Adrenal gland (tissue), 12 donors: ENCODE measurements around the gene DHX57. TPM values are rescaled to one million over a fixed set of nuclear protein-coding genes. Genes with fewer than 3 reads are reported as not detected.

Experiments
- DNase-seq, 7 donors: peaks; one replicate each; pipeline ENCODE4 v3.0.0-alpha.2; 2019 to 2020
- H3K27ac ChIP-seq, 5 donors: fragments of 200-600 bp; sonication (generic) in 4 of 5; 1 replicate in 3 of 5; 2 replicates in 2 of 5; pipeline versions ENCODE4 v1.5.1 to v1.8.0; 2016 to 2020; ENCODE audit warnings: mild to moderate bottlenecking in 1 of 5
- H3K27me3 ChIP-seq: fragments of 200-600 bp; 2 replicates; pipeline ENCODE4 v1.8.0; 2021
- H3K36me3 ChIP-seq, 2 donors: fragments of 200-600 bp; replicated peaks in 1 of 2; 1 replicate in 1 of 2; 2 replicates in 1 of 2; pipeline versions ENCODE4 v1.5.1 to v1.8.0; 2018 to 2022
- H3K4me1 ChIP-seq, 2 donors: fragments of 200-600 bp; replicated peaks in 1 of 2; 1 replicate in 1 of 2; 2 replicates in 1 of 2; pipeline versions ENCODE4 v1.5.1 to v1.8.0; 2018 to 2021
- H3K4me3 ChIP-seq, 4 donors: fragments of 200-600 bp; sonication (generic) in 3 of 4; one replicate each; pipeline ENCODE4 v1.5.1; 2016 to 2018
- H3K9me3 ChIP-seq, 3 donors: fragments of 200-600 bp; sonication (generic) in 1 of 3; replicated peaks in 1 of 3; 1 replicate in 2 of 3; 2 replicates in 1 of 3; pipeline versions ENCODE4 v1.5.1 to v1.8.0; 2016 to 2021
- POLR2A ChIP-seq, 2 donors: fragments of 450-650 bp; IDR thresholded peaks; one replicate each; pipeline ENCODE4 v1.6.1; 2017; ENCODE audit warnings: antibody characterized with exemption in 2 of 2, mild to moderate bottlenecking in 2 of 2, moderate library complexity in 1 of 2
- WGBS, 4 donors: extraction: QIAGEN DNeasy Blood & Tissue Kit in 2 of 4; methylation state at CpG; one replicate each; pipeline versions ENCODE4 v1.1.5 to v1.1.7; 2013 to 2017; 5-methylcytosine and 5-hydroxymethylcytosine counted together
- intact Hi-C, 2 donors: fragments of 100-400 bp; cut with DNase I; formaldehyde crosslinking; loops; one replicate each; pipeline versions ENCODE4 v1.14.1 to v1.15.0; 2022 to 2023
- polyA plus RNA-seq, 3 donors: library from polyadenylated mRNA; stranded (reverse); fragments of 200-250 nt in 2 of 3; fragments of 350-450 nt in 1 of 3; fragmentation: Illumina TruSeq in 1 of 3; extraction: RNeasy Lipid Tissue Mini Kit (QIAGEN cat#74804) in 1 of 3; gene quantifications; one replicate each; pipeline ENCODE4 v1.2.3, GENCODE V29; 2013 to 2014
- small RNA-seq, 2 donors: library from RNA; depleted of rRNA; stranded (forward); fragments of <200 nt; gene quantifications; one replicate each; pipeline ENCODE3, GENCODE V24; 2016
- total RNA-seq, 9 donors: library from RNA; depleted of rRNA in 4 of 9; stranded (reverse); fragments of >200 nt in 4 of 9; fragments of 120-200 nt in 1 of 9; fragmentation: NEBNext Ultra II Directional in 1 of 9; extraction: Animal tissue kit (Norgen Biotek cat#: 25700) in 1 of 9; gene quantifications; one replicate each; pipeline versions ENCODE4 v1.1.0 to v1.2.4, GENCODE V29; 2013 to 2023
- TF ChIP-seq, protein P1 (sequence below), 6 experiments: fragments of 450-650 bp in 4 of 6; fragments of 200-600 bp in 2 of 6; sonication (generic) in 1 of 6; IDR thresholded peaks; 1 replicate in 5 of 6; 2 replicates in 1 of 6; pipeline versions ENCODE4 v1.5.1 to v1.8.0; 2016 to 2021; ENCODE audit warnings: antibody characterized with exemption in 6 of 6, mild to moderate bottlenecking in 2 of 6, moderate library complexity in 1 of 6
- donor health status: healthy with polysubstance abuse.
- donor health status: Bipolar disorder and iron deficiency.
- donor health status: DM: yes; HTN: yes; CAD: no.
- donor health status: DM: no; HTN: no; CAD: no.
- donor health status: DM: no; HTN: no; CAD: no.
- donor health status: DM: yes; HTN: yes; CAD: no.

The DHX57 gene
- total and polyA plus RNA-seq, 12 donors: 9.4 to 30.5 (median 18.1) TPM

DNA sequence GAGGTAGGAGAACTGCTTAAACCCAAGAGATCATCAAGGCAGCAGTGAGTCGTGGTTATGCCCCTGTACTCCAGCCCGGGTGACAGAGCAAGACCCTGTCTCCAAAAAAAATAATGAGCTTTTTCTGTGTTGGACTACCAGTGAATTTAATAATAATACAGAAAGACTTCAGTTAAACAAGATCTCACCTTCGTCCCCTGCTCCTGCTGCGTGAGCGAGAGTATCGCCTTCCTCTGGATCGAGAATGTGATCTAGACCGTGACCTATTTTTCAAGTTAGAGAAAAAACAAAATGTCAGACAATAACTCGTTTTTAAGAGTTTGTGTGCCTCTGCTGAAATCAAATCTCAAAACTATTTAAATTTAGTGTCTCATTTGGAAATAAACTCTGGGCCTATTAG, 127.3 kb downstream of the DHX57 start:
- H3K4me1 ChIP-seq: peaks cover 19 to 54% of the 10 kb centered on the region in 2 donors

DNA sequence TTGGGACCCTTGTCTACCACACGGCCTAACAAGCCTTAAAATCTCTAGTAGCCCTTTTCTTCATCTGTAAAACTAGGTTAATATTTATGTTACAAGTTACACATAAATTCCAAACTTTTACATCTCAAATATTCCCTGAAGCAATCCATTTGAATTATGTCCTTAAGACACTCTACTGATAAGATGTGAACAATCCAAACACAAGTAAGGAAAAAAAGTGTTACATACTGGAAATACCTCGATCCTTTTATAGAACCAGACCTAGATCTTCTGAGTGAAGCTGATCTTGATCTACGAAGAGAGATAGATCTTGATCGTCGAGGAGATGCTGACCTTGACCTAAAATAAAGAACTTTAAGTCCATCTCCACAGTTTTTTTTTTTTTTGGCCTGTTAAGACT, 127.9 kb downstream of the DHX57 start:
- 40 to 48% (median 44%) methylated on average over 5 of the region's 5 CpGs for WGBS, 4 donors
- Histone ChIP-seq H3K36me3 (peaks cover 0 to 66% of the 10 kb centered on the region in 2 donors), H3K27ac (peak overlapping the region in 4 of 5 donors; percentile 10 to 38 (median 21)), H3K4me3 (no peak overlapping the region), H3K27me3 (no peaks in the 10 kb centered on the region), H3K9me3 (no peaks in the 10 kb centered on the region), H3K4me1 (peaks cover 19 to 54% of the 10 kb centered on the region in 2 donors)
- no peak for DNase-seq
- TF ChIP-seq, protein P1, sequence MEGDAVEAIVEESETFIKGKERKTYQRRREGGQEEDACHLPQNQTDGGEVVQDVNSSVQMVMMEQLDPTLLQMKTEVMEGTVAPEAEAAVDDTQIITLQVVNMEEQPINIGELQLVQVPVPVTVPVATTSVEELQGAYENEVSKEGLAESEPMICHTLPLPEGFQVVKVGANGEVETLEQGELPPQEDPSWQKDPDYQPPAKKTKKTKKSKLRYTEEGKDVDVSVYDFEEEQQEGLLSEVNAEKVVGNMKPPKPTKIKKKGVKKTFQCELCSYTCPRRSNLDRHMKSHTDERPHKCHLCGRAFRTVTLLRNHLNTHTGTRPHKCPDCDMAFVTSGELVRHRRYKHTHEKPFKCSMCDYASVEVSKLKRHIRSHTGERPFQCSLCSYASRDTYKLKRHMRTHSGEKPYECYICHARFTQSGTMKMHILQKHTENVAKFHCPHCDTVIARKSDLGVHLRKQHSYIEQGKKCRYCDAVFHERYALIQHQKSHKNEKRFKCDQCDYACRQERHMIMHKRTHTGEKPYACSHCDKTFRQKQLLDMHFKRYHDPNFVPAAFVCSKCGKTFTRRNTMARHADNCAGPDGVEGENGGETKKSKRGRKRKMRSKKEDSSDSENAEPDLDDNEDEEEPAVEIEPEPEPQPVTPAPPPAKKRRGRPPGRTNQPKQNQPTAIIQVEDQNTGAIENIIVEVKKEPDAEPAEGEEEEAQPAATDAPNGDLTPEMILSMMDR (IDR thresholded peaks at IDR 0.05): no peak
- no peak for TF ChIP-seq POLR2A (IDR thresholded peaks at IDR 0.05)
- intact Hi-C loops: loop anchor here in 1 of 2 donors (5.0 kb wide), 1 partner anchor 146 kb away; the partner anchor contains the start of gene HNRNPLL

More for the DNA sequence above, 127.3 kb downstream of the DHX57 start:
- Histone ChIP-seq H3K4me3 (no peak overlapping the region), H3K27ac (peak overlapping the region in 3 of 5 donors; percentile 11 to 38 (median 31)), H3K27me3 (no peaks in the 10 kb centered on the region), H3K36me3 (peaks cover 0 to 66% of the 10 kb centered on the region in 2 donors), H3K9me3 (no peaks in the 10 kb centered on the region)
- WGBS, 4 donors: 54 to 76% (median 60%) methylated on average over 9 of the region's 9 CpGs
- intact Hi-C loops: loop anchor here in 1 of 2 donors (5.0 kb wide), 1 partner anchor 146 kb away; the partner anchor contains the start of gene HNRNPLL
- TF ChIP-seq, protein P1 (IDR thresholded peaks at IDR 0.05): no peak
- no peak for TF ChIP-seq POLR2A (IDR thresholded peaks at IDR 0.05)
- no peak for DNase-seq

Small RNA genes within 50 kb of the gene (small RNA-seq; reads per million reads assigned to genes)
- gene RNU6-851P: 0 reads per million in 2 donors

Other genes starting within 250 kb of the DHX57 start
- gene GALM, start 209.8 kb downstream of the DHX57 start, total RNA-seq: 100 to 1,000 TPM in 7 of 9 donors, 10 to 100 TPM in 2; 40.0 to 351 (median 176) TPM
- 100 to 1,000 TPM in 2 of 3 donors, 10 to 100 TPM in 1; 71.8 to 172 (median 127) TPM for gene GALM, start 209.8 kb downstream of the DHX57 start, polyA plus RNA-seq
- 100 to 1,000 TPM in 3 of 9 donors, 10 to 100 TPM in 6; 39.8 to 153 (median 87.9) TPM for gene SRSF7, start 124.6 kb downstream of the DHX57 start, total RNA-seq
- 100 to 1,000 TPM; 125 to 248 (median 146) TPM for gene SRSF7, start 124.6 kb downstream of the DHX57 start, polyA plus RNA-seq
- gene GEMIN6, start 97.7 kb downstream of the DHX57 start, total RNA-seq: 10 to 100 TPM in 7 of 9 donors, 1 to 10 TPM in 2; 8.8 to 26.2 (median 13.0) TPM
- 10 to 100 TPM; 24.5 to 25.7 (median 25.1) TPM for gene GEMIN6, start 97.7 kb downstream of the DHX57 start, polyA plus RNA-seq
- gene MORN2, start within 50 bp of the DHX57 start, total RNA-seq: 10 to 100 TPM; 17.0 to 35.9 (median 22.0) TPM
- gene MORN2, start within 50 bp of the DHX57 start, polyA plus RNA-seq: 10 to 100 TPM; 34.1 to 74.1 (median 55.0) TPM
- 1 to 10 TPM in 6 of 9 donors, under 1 TPM in 3; 0.49 to 8.3 (median 1.7) TPM for gene ARHGEF33, start 13.9 kb upstream of the DHX57 start, total RNA-seq
- 1 to 10 TPM; 1.5 to 2.1 (median 2.1) TPM for gene ARHGEF33, start 13.9 kb upstream of the DHX57 start, polyA plus RNA-seq
- gene SOS1, start 245.1 kb upstream of the DHX57 start, total RNA-seq: 10 to 100 TPM; 13.3 to 42.0 (median 30.8) TPM
- 10 to 100 TPM in 1 of 3 donors, 1 to 10 TPM in 2; 6.4 to 30.1 (median 6.5) TPM for gene SOS1, start 245.1 kb upstream of the DHX57 start, polyA plus RNA-seq